HK-2 (cell line): ENCODE measurements around the gene ADAMTS12.
"Not testable (repeated sequence)": the region's sequence is repeated elsewhere in the genome, so short reads cannot be mapped to it uniquely, and the experiment has no call there.

Source experiments
- DNase-seq: peaks from one replicate; pipeline ENCODE4 v3.0.0-alpha.2; 2018; ENCODE audit not compliant: unreplicated experiment

Gene ADAMTS12

DNA sequence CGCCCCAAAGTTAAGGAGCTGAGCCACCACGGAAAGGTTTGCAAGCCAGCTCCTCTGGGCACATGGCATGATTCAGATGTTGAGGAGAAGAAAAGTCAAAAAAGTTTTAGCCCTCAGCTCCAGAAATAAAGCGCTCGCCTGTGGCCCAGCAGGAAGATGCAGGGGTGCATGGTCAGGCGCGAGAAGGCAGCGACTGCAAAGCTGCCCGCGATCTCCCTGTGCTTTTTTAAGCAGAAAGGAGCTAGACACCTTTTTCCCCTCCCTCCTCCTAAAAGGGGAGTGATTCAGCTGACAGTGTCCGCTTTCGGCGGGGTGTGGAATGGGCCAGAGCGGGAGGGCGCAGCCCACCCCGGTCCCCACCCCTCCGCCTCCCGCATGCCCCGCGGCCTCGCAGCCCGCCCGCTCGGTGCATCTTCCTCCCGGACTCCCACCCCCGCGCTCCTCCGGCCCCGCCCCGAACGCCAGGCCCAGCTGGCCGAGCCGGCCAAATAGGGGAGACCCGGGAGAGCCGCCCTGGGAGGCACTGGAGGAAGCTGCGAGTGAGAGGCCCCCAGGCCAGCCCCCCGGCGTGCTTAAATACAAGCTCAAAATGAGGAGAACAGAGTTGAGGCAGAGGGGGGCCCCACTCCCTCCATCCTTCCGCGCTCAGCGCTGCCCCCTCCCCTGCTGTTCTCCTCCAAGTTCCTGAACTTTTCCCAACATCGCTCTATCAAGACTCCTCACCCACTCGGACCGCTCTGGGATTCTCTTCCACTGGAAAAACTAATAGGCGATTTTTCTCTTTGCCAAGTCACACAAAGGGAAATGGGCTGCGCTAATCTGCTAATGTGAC, at the start of gene ADAMTS12:
Gene ADAMTS12 (minus strand): TSS at position 203 of the 832 bp plus-strand sequence. CDS start 134 bp downstream, at position 69.
- DNase-seq = peak; percentile 63

DNA sequence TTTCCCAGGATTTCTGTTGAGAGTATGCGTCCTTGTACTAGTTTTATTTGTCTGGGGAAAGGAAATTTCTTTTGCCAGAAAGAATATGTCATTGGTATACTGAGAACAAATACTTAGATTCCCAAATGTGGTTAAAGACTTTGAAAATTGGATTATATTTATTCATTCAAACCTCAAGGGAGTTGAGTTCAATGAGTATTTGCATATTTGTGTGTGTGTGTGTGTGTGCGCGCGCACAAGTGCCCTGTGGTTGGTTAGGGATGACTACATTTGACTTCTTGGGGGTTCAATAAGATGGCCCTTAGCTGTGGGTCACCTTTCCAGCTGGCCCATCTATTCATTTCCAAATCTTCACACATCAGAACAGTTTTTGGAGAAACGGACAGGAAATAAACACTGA, 49.3 kb upstream of the ADAMTS12 start:
- no peak for DNase-seq

GRCh38 chr5:33939556-33940262, 47.9 kb upstream of the ADAMTS12 start:
- DNase-seq = no peak

- no peak for DNase-seq
Observed at GRCh38 chr5:33938881-33939280, 47.1 kb upstream of the ADAMTS12 start.

- DNase-seq = no peak
Observed at GRCh38 chr5:33938507-33938796, 46.7 kb upstream of the ADAMTS12 start.

- no peak for DNase-seq
Observed at GRCh38 chr5:33937707-33938506, 46.1 kb upstream of the ADAMTS12 start.

DNA sequence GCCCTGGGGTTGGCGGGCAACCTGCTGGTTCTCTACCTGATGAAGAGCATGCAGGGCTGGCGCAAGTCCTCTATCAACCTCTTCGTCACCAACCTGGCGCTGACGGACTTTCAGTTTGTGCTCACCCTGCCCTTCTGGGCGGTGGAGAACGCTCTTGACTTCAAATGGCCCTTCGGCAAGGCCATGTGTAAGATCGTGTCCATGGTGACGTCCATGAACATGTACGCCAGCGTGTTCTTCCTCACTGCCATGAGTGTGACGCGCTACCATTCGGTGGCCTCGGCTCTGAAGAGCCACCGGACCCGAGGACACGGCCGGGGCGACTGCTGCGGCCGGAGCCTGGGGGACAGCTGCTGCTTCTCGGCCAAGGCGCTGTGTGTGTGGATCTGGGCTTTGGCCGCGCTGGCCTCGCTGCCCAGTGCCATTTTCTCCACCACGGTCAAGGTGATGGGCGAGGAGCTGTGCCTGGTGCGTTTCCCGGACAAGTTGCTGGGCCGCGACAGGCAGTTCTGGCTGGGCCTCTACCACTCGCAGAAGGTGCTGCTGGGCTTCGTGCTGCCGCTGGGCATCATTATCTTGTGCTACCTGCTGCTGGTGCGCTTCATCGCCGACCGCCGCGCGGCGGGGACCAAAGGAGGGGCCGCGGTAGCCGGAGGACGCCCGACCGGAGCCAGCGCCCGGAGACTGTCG, 45.4 kb upstream of the ADAMTS12 start:
- no peak for DNase-seq

GRCh38 chr5:33936381-33937016, 44.7 kb upstream of the ADAMTS12 start, which contains the start of gene RXFP3:
Gene RXFP3 (plus strand): TSS chr5:33936386. CDS start chr5:33936741, 355 bp downstream.
- no peak for DNase-seq

GRCh38 chr5:33936004-33936380, 44.2 kb upstream of the ADAMTS12 start:
- peak; percentile 61 for DNase-seq

DNA sequence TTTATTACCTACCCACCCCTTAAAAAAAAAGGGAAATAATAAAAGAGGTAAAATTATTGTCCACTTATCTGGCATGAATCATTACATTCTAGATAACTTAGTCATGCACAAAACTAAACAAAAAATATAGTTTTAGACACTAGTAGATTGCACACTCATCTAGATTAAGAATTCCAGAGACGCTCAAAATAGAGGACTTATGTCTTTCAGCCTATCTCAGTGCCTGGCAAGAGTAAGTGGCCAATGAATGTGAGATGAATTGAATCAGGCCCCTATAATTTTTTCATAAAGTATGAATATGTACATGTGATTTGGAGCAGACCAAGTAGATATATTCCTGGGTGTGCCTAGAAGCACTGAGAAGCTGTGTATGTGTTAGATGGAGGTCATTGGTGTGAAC, 42.4 kb upstream of the ADAMTS12 start:
- DNase-seq = no peak

DNA sequence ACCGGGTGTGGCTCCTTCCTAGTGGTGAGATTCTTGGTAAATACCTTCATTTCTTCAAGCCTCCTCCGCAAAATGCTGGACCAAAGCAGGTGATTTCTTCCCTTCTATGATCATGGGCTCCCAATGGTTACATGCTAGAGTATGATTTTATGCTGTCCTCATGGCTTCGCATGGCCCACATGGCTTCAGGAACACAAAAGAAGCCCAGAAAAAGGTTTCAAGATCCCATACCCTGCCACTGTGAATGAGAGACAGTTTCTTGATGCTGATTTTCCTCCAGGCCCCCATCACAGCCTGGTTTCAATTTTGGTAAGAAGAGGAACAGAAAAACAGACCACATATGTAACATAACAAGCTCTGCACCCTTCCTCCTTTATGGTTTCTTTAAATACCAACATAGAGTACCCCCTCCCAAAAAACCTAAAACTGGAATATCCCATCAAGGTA, 42.0 kb upstream of the ADAMTS12 start:
- DNase-seq = no peak

DNA sequence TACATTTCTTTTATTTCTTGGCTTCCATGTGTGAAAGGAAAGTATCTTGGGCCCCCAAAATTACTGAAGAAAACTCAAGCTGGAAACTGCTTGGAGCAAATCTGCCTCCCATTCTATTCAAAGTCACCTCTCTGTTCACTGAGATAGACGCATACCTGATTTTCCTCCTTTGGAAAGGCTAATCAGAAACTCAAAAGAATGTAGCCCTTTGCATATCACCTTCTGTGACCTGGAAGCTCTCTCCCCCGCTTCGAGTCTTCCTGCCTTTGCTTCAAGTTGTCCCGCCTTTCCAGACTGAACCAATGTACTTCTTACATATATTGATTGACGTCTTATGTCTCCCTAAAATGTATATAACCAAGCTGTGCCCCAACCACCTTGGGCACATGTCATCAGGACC, 39.3 kb upstream of the ADAMTS12 start:
- DNase-seq = no peak

DNA sequence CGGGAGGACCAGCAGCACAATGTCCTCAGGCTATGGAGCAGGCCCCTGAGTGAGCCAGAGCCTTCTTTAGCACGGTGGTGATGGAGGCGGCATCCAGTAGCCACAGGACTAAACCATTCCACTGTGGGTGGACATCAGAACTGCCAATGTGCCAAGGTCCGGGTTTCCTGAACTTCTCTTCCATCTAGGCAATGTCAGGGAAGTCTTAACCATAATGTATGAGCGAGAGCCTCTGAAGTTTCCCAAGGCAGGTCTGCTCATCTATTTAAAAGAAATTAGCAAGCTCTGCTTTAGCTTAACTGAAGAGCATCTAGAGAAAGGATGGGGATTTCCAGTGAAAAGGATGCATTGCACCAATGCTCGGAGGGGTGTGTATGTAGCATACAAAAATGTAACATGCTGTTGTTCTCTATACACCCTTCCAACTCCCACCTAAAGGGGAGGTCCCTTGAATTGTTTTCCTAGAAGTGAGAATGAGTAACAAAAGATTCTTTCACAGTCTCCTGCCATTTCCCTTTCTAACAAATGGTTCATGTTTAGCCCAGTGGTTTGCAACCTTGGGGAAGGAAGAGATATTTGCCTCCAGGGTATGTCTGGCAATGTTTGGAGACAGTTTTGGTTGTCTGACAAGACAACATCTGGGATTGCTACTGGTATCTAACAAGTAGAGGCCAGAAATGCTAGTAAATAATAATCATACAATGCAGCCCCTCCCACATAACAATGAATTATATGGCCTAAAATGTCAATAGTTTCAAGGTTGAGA, 38.3 kb upstream of the ADAMTS12 start:
- no peak for DNase-seq

GRCh38 chr5:33928283-33928682, 36.5 kb upstream of the ADAMTS12 start:
- no peak for DNase-seq

- no peak for DNase-seq
Observed at GRCh38 chr5:33927685-33928084, 35.9 kb upstream of the ADAMTS12 start.

DNA sequence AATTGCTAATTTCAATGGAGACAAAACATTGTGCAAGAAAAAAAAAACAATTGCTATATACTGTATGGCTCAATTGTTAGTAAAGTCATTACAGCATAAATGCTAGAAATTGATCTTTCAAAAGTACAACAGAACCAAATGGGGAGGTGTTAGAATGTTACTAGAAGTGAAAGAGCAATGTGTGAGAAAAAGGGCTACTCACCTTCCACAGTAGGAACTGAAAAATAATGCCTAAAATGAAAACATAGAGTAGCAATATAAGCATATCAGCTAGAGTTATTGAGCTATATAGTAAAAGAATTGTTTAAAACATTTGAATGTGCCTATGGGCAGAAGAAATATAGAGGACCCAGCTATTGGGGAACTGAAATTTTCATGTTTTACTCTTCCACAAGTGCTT, 33.5 kb upstream of the ADAMTS12 start:
- no peak for DNase-seq

- DNase-seq = no peak
Observed at GRCh38 chr5:33921002-33921401, 29.2 kb upstream of the ADAMTS12 start.

GRCh38 chr5:33914844-33915243, 23.1 kb upstream of the ADAMTS12 start:
- not testable (repeated sequence) for DNase-seq

DNA sequence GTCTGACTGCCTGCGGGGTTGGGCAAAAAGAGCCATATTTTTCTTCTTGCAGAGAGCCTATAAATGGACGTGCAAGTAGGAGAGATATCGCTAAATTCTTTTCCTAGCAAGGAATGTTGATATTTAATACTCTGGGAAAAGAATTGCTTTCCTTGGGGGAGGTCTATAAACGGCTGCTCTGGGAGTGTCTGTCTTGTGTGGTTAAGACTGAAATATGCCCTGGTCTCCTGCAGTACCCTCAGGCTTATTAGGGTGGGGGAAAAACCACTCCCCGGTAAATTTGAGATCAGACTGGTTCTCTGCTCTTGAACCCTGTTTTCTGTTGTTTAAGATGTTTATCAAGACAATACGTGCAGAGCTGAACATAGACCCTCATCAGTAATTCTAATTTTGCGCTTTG, 14.5 kb upstream of the ADAMTS12 start:
- DNase-seq = not testable (repeated sequence)

DNA sequence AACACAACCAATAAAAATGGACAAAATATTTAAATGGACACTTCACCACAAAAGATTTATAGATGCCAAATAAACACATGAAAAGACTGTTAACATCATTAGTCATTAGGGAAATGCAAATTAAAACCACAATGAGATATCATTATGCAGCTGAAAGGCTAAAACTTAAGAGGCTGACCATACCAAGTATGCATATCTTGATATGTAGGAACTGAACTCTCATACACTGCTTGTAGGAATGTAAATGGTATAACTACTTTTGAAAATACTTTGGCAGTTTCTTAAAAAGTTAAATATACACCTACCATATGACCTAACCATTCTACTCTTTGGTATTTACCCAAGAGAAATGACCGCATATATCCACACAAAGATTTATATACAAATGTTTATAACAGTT, 13.6 kb upstream of the ADAMTS12 start:
- no peak for DNase-seq

GRCh38 chr5:33903118-33903517, 11.3 kb upstream of the ADAMTS12 start:
- DNase-seq = no peak
